Left ventricle myocardium inferior (tissue), 1 donor: ENCODE data around the gene RAB40C. TPM values are rescaled to one million over a fixed set of nuclear protein-coding genes. Genes with fewer than 3 reads are reported as not detected.

Experiments used
- DNase-seq: peaks from one replicate; pipeline ENCODE4 v3.0.0-alpha.2; 2020
- H3K27ac ChIP-seq: fragments of 200-600 bp; replicated peaks from 2 replicates; pipeline ENCODE4 v1.8.0; 2021
- H3K27me3 ChIP-seq: fragments of 200-600 bp; 2 replicates; pipeline ENCODE4 v1.8.0; 2021; ENCODE audit warnings: low read depth
- H3K36me3 ChIP-seq: fragments of 200-600 bp; 2 replicates; pipeline ENCODE4 v1.8.0; 2021
- H3K4me1 ChIP-seq: fragments of 200-600 bp; 2 replicates; pipeline ENCODE4 v1.8.0; 2021
- H3K4me3 ChIP-seq: fragments of 200-600 bp; 2 replicates; pipeline ENCODE4 v1.8.0; 2021; ENCODE audit warnings: mild to moderate bottlenecking, moderate library complexity
- H3K9me3 ChIP-seq: fragments of 200-600 bp; replicated peaks from 2 replicates; pipeline ENCODE4 v1.8.0; 2021
- intact Hi-C: fragments of 100-400 bp; cut with micrococcal nuclease; formaldehyde crosslinking; loops from one replicate; pipeline ENCODE4 v1.11.0; 2022
- total RNA-seq: library from RNA; stranded (reverse); fragmentation: NEBNext Ultra II Directional; extraction: Animal tissue kit (Norgen Biotek cat#: 25700); gene quantifications from one replicate; pipeline ENCODE4 v1.2.1, GENCODE V29; 2021
- TF ChIP-seq, protein P1 (sequence below): fragments of 200-600 bp; IDR thresholded peaks from 2 replicates; pipeline ENCODE4 v1.8.0; 2021; ENCODE audit warnings: antibody characterized with exemption, mild to moderate bottlenecking, borderline replicate concordance
- donor health status: DM: no; HTN: yes; CAD: no; lungs with severe emphysema.

RAB40C gene
- total RNA-seq, 1 donor from 2014 or later, result 10.3 TPM

DNA sequence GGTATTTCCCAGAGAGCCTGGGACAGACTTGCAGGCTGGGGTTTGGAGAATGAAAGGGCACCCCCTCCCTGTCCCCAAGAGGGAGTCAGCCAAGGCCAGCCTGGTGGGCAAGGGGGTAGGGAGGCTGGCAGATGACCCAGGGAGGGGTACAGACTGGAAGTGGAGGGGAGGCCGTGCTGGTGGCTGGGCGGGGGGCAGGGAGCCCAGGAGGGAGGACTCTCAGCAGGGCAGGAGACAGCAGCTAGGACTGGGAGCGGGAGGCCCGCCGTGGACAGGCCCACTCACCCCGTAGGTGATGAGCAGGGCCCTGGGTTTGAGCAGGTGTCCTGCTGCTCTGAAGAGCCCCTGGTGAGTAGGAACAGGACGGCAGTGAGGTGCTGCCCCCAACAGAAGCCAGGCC is 45.1 kb downstream of the RAB40C start:
- Histone ChIP-seq H3K27me3 (no peaks in the 10 kb centered on the region), H3K9me3 (no peaks in the 10 kb centered on the region), H3K36me3 (peaks cover 22% of the 10 kb centered on the region), H3K4me1 (peaks cover 50% of the 10 kb centered on the region), H3K27ac (no peak overlapping the region), H3K4me3 (peak overlapping the region; percentile 91)
- intact Hi-C loops, result no loop called here
- TF ChIP-seq, protein P1, sequence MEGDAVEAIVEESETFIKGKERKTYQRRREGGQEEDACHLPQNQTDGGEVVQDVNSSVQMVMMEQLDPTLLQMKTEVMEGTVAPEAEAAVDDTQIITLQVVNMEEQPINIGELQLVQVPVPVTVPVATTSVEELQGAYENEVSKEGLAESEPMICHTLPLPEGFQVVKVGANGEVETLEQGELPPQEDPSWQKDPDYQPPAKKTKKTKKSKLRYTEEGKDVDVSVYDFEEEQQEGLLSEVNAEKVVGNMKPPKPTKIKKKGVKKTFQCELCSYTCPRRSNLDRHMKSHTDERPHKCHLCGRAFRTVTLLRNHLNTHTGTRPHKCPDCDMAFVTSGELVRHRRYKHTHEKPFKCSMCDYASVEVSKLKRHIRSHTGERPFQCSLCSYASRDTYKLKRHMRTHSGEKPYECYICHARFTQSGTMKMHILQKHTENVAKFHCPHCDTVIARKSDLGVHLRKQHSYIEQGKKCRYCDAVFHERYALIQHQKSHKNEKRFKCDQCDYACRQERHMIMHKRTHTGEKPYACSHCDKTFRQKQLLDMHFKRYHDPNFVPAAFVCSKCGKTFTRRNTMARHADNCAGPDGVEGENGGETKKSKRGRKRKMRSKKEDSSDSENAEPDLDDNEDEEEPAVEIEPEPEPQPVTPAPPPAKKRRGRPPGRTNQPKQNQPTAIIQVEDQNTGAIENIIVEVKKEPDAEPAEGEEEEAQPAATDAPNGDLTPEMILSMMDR, result no peak
- no peak for DNase-seq

DNA sequence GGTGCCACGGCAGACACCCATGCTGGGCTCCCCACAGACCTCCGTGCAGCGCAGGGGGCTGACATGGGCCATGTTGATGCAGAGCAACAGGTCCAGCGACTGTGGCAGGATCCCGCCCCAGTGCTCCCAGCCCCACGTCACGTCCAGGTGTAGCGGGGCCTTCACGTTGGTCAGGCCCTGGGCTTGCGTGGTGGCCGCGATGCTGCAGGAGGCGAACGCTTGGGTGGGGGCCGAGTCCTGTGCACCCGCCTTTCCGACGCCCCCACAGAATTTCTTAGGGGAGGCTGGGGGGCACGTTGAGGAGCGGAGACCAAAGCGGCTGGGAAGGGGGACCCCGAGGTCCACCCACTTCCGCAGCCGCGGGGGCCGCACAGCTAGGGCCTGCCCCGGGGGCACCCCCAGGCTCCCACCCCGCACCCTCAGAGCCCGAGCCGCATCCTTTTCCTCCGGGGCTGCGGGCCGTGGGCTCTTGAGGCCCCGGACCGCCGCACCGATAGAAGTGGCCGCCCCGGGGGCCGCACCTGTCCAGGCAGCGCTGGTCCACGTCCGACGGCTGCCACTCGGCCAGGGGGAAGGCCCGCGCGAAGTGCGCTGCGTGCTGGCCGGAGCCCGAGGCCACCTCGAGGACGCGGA is 45.8 kb downstream of the RAB40C start:
- intact Hi-C loops, result no loop called here
- DNase-seq, result no peak
- TF ChIP-seq, protein P1, result no peak
- peak overlapping the region; percentile 99 for H3K27ac ChIP-seq
- peaks cover 22% of the 10 kb centered on the region for H3K36me3 ChIP-seq
- no peaks in the 10 kb centered on the region for H3K9me3 ChIP-seq
- H3K4me3 ChIP-seq, result peak overlapping the region; percentile 91
- H3K4me1 ChIP-seq, result peaks cover 43% of the 10 kb centered on the region
- H3K27me3 ChIP-seq, result no peaks in the 10 kb centered on the region

DNA sequence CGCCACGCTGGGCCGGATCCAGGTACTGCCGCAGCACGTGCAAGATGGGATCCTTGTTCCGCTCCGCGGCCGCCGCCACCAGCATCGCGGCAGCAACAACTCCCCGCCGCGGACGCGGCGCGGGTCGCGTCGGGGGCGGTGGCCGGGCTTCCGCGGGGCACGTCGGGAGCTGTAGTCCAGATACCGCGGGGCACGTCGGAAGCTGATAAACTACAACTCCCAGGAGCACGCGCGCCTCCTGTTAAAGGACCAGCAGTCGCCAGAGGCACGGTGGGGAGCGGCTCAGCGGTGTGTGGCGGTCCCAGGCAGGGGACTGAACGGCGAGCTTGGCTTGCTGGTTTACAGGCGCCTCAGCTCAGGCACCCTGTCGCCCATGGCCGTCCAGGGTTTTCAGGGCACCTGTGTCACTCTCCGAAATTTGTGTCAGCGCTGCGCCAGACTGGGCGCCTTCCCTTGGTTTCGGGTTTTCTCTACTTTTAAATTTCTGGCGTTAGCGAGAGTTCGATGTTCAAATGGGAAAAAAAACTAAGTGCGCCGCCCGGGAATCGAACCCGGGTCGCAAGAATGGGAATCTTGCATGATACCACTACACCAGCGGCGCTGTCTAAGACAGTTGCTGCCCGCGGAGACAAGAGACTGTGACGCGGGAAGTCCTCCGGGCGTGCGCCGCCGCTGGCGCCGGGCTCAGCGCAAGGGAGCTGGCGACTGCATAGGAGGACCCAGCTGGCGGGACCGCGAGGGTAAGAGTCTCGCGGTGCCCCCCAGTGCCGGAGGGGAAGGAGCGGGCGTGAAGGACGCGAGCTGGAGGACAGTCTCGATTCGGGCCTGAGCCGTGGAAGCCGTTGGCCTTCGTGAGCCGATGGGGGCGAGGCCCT is 46.6 kb downstream of the RAB40C start, which contains the start of gene METTL26:
Gene METTL26 (minus strand): TSS at position 100 of the 875 bp plus-strand sequence. CDS start 15 bp downstream, at position 85.
- Histone ChIP-seq H3K27ac (peak within 1 kb of the TSS; percentile 99), H3K36me3 (peaks cover 22% of the 10 kb centered on the region), H3K9me3 (no peaks in the 10 kb centered on the region), H3K27me3 (no peaks in the 10 kb centered on the region), H3K4me1 (peaks cover 38% of the 10 kb centered on the region), H3K4me3 (peak within 1 kb of the TSS; percentile 91)
- DNase-seq, result peak; percentile 97
- TF ChIP-seq, protein P1, result no peak
- intact Hi-C loops, result no loop called here

DNA sequence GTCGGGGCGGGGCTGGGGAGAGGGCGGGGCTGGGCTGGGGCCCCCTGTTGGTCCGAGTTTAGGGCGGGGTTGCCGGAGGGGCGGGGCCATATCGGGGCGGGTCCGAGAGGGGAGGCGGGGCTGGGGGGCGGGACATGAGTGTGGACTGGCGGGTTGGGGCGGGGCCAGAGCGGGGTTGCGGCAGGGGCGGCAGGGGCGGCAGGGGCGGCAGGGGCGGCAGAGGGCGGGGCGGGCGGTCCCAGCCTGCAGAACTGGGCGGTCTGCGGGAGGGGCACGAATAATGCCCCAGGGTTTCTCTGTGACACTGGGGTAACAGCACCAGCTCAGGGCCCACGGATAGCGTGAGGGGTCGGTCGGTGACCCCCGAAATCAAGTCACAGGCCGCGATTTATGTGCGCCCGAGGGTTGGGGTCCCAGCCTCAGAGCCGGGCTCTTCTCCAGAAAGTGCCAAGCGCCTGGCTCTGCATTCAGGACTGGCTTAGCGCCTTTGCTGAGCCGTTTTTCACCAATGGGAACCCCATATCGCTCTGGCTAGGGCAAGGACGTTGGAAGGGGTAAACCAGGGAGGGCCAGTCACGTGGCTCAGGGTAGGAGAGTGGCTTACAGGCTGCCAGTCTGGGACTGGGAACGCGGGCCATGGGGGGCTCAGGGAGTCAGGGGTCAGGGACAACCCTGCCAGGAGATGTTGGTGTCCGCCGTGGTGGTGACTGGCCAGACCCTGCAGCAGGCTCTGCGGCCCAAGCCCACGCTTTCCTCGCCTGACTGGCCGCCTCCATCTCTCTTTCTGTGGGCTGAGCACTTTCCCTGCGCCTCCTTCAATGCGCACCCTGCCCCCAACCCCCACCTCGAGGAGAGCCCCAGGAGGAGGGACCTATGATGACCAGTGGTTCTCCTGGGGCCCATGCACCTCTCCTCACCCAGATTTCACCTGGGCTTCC is 47.5 kb downstream of the RAB40C start:
- Histone ChIP-seq H3K36me3 (peaks cover 22% of the 10 kb centered on the region), H3K9me3 (no peaks in the 10 kb centered on the region), H3K27me3 (no peaks in the 10 kb centered on the region), H3K4me3 (peak overlapping the region; percentile 91), H3K4me1 (peaks cover 45% of the 10 kb centered on the region), H3K27ac (peak overlapping the region; percentile 99)
- peak; percentile 93 for DNase-seq
- intact Hi-C loops, result no loop called here
- TF ChIP-seq, protein P1, result no peak

DNA sequence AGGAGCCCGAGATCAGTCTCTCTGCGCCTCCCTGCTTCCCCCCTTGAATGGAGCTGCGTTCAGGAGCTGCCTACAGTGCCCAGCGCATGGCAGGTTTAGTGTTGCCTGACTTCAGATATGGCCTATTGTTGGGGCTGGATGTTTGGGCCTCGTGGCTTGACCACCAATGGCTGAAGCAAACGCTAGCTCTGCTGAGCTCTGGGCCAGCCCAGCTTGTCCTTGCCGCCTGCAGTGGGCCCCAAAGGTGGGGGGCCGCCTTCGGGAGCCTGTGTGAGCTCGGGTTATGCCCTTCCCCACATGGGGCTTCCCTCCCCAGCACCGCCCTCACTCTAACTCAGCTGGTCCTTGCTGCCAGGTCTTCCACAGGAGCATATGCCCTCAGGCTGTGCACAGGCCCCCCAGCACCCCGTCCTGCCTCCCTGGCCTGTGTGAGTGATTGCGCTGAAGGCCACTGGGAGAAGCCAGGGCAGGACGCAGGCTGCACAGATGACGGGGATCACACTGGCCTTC is 48.2 kb downstream of the RAB40C start:
- Histone ChIP-seq H3K4me1 (peaks cover 52% of the 10 kb centered on the region), H3K4me3 (peak overlapping the region; percentile 91), H3K27ac (peak overlapping the region; percentile 99), H3K36me3 (peaks cover 16% of the 10 kb centered on the region), H3K27me3 (no peaks in the 10 kb centered on the region), H3K9me3 (no peaks in the 10 kb centered on the region)
- DNase-seq, result no peak
- TF ChIP-seq, protein P1, result no peak
- intact Hi-C loops, result no loop called here
